ENCODE results near the gene OR5B17.
"Not testable (repeated sequence)": the region's sequence is repeated elsewhere in the genome, so short reads cannot be mapped to it uniquely, and the experiment has no call there.

OR5B17 gene

DNA sequence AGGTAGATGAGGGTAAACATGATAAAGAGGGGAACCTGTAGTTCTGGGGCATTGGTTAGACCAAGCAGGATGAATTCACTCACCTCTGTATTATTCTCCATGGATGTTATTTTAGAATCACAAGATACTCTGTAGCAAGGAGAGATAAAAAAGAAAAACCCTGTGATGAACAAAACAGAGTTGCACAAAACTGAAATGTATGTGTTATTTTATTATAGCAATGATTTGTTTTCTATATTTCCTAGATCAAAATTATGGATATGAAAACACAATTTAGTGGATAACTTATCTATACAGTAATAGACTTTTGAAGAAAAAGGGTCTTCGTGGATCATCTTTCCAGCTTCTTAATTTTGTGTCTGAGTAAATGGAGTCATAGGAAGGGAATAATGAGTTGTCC, at the start of gene OR5B17:
Gene OR5B17, minus strand, starts transcription at position 101 of the 400 bp plus-strand sequence. Its CDS starts 0 bp downstream, at position 101.
- Mint-ChIP-seq H3K27ac (no peak within 1 kb of the TSS), H3K9me3 (no peaks in the 10 kb centered on the region), H3K36me3 (no peaks in the 10 kb centered on the region), H3K4me3 (no peak within 1 kb of the TSS), H3K27me3 (no peaks in the 10 kb centered on the region), H3K4me1 (no peaks in the 10 kb centered on the region)
- no peak for DNase-seq
- CTCF ChIA-PET, result no interaction called here

DNA sequence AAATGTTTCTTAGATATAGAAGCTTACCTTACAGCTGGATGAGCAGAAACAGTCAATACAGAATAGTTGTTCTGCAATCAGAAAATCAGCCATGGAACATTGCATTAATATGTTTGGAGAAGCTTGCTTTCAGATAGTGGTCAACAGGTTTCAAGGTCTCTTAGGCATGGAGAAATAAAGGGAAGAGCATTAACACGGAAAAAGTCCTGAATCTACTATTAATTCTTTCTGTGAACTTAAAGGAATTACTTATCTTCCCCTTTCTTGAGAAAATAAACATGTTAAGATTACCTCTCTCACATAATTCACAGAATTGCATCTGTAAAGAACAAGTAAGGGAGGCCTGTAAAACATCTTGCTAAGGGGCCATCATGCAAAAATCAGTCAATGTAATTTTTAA, 47.9 kb upstream of the OR5B17 start, which contains the start of gene OR5B3:
Gene OR5B3, minus strand, starts transcription at position 101 of the 400 bp plus-strand sequence. CDS start 3,465 bp downstream, outside the sequence.
- DNase-seq, result no peak
- CTCF ChIA-PET, result no interaction called here
- no peaks in the 10 kb centered on the region for H3K27me3 Mint-ChIP-seq
- H3K9me3 Mint-ChIP-seq, result peaks cover 9% of the 10 kb centered on the region
- H3K27ac Mint-ChIP-seq, result no peak within 1 kb of the TSS
- no peaks in the 10 kb centered on the region for H3K4me1 Mint-ChIP-seq
- no peaks in the 10 kb centered on the region for H3K36me3 Mint-ChIP-seq
- H3K4me3 Mint-ChIP-seq, result no peak within 1 kb of the TSS

GRCh38 chr11:58399622-58400021, 40.8 kb upstream of the OR5B17 start:
- DNase-seq, H3K4me1 Mint-ChIP-seq, H3K36me3 Mint-ChIP-seq, H3K27ac Mint-ChIP-seq, H3K9me3 Mint-ChIP-seq, CTCF ChIA-PET, H3K27me3 Mint-ChIP-seq, H3K4me3 Mint-ChIP-seq: not testable (repeated sequence)

DNA sequence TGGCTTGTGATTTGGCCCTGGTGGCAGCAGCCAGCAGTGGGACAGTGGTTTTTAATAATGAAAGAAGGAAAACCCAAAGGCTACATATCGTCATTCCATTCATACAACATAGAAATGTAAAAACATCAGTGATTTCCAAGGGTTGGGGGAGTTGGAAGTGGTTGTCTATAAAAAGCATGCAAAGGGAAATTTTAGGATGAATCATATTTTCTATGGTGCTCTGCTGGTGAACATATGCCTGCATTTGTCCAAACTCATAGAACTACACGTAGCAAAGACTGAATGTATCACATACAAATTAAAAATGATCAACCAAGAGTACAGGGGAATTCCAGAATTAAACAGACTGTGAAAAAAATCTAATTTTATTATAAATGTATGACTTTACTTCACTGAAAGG, 36.7 kb upstream of the OR5B17 start:
- Mint-ChIP-seq H3K27me3 (no peaks in the 10 kb centered on the region), H3K36me3 (no peaks in the 10 kb centered on the region), H3K9me3 (no peaks in the 10 kb centered on the region), H3K4me1 (no peaks in the 10 kb centered on the region), H3K27ac (no peak overlapping the region), H3K4me3 (no peak overlapping the region)
- CTCF ChIA-PET, result no interaction called here
- DNase-seq, result no peak

GRCh38 chr11:58394195-58394594, 35.3 kb upstream of the OR5B17 start:
- no peaks in the 10 kb centered on the region for H3K4me1 Mint-ChIP-seq
- H3K9me3 Mint-ChIP-seq, result no peaks in the 10 kb centered on the region
- H3K27me3 Mint-ChIP-seq, result no peaks in the 10 kb centered on the region
- no peaks in the 10 kb centered on the region for H3K36me3 Mint-ChIP-seq
- no peak overlapping the region for H3K27ac Mint-ChIP-seq
- CTCF ChIA-PET, result no interaction called here
- no peak for DNase-seq
- H3K4me3 Mint-ChIP-seq, result no peak overlapping the region

- DNase-seq, result no peak
- CTCF ChIA-PET, result no interaction called here
- H3K4me1 Mint-ChIP-seq, result no peaks in the 10 kb centered on the region
- H3K4me3 Mint-ChIP-seq, result no peak overlapping the region
- no peaks in the 10 kb centered on the region for H3K36me3 Mint-ChIP-seq
- H3K27ac Mint-ChIP-seq, result no peak overlapping the region
- no peaks in the 10 kb centered on the region for H3K9me3 Mint-ChIP-seq
- H3K27me3 Mint-ChIP-seq, result no peaks in the 10 kb centered on the region
Measured at GRCh38 chr11:58392746-58393145, 33.9 kb upstream of the OR5B17 start.

GRCh38 chr11:58391879-58392278, 33.0 kb upstream of the OR5B17 start:
- Mint-ChIP-seq H3K27ac (no peak overlapping the region), H3K4me1 (no peaks in the 10 kb centered on the region), H3K4me3 (no peak overlapping the region), H3K27me3 (no peaks in the 10 kb centered on the region), H3K36me3 (no peaks in the 10 kb centered on the region), H3K9me3 (no peaks in the 10 kb centered on the region)
- no peak for DNase-seq
- CTCF ChIA-PET, result no interaction called here

DNA sequence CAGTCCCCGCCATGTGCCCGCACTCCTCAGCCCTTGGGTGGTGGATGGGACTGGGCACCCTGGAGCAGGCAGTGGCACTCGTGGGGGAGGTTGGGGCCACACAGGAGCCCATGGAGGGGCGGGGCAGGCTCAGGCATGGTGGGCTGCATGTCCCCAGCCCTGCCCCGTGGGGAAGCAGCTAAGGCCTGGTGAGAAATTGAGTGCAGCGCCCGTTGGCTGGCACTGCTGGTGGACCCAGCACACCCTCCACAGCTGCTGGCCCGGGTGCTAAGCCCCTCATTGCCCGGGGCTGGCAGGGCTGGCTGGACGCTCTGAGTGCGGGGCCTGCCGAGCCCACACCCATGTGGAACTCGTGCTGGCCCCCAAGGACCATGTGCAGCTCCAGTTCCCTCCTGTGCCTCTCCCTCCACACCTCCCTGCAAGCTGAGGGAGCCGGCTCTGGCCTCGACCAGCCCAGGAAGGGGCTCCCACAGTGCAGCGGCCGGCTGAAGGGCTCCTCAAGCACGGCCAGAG, 31.7 kb upstream of the OR5B17 start:
- CTCF ChIA-PET, result no interaction called here

GRCh38 chr11:58354727-58355126, 4.1 kb downstream of the OR5B17 start:
- CTCF ChIA-PET, result no interaction called here
- H3K4me3 Mint-ChIP-seq, result no peak overlapping the region
- H3K27me3 Mint-ChIP-seq, result no peaks in the 10 kb centered on the region
- H3K9me3 Mint-ChIP-seq, result no peaks in the 10 kb centered on the region
- DNase-seq, result no peak
- H3K36me3 Mint-ChIP-seq, result no peaks in the 10 kb centered on the region
- H3K4me1 Mint-ChIP-seq, result no peaks in the 10 kb centered on the region
- no peak overlapping the region for H3K27ac Mint-ChIP-seq

More for the DNA sequence above, 31.7 kb upstream of the OR5B17 start:
- no peaks in the 10 kb centered on the region for H3K4me1 Mint-ChIP-seq
- no peaks in the 10 kb centered on the region for H3K9me3 Mint-ChIP-seq
- H3K36me3 Mint-ChIP-seq, result no peaks in the 10 kb centered on the region
- no peak overlapping the region for H3K27ac Mint-ChIP-seq
- no peaks in the 10 kb centered on the region for H3K27me3 Mint-ChIP-seq
- DNase-seq, result no peak
- no peak overlapping the region for H3K4me3 Mint-ChIP-seq

GRCh38 chr11:58345204-58345603, 13.7 kb downstream of the OR5B17 start:
- no peak for DNase-seq
- Mint-ChIP-seq H3K9me3 (no peaks in the 10 kb centered on the region), H3K27ac (no peak overlapping the region), H3K36me3 (no peaks in the 10 kb centered on the region), H3K27me3 (no peaks in the 10 kb centered on the region), H3K4me1 (no peaks in the 10 kb centered on the region), H3K4me3 (no peak overlapping the region)
- CTCF ChIA-PET, result no interaction called here

- no peaks in the 10 kb centered on the region for H3K36me3 Mint-ChIP-seq
- no peaks in the 10 kb centered on the region for H3K4me1 Mint-ChIP-seq
- no peak overlapping the region for H3K4me3 Mint-ChIP-seq
- CTCF ChIA-PET, result no interaction called here
- H3K9me3 Mint-ChIP-seq, result peaks cover 2% of the 10 kb centered on the region
- no peak for DNase-seq
- no peak overlapping the region for H3K27ac Mint-ChIP-seq
- H3K27me3 Mint-ChIP-seq, result no peaks in the 10 kb centered on the region
Measured at GRCh38 chr11:58334708-58335107, 24.2 kb downstream of the OR5B17 start.

DNA sequence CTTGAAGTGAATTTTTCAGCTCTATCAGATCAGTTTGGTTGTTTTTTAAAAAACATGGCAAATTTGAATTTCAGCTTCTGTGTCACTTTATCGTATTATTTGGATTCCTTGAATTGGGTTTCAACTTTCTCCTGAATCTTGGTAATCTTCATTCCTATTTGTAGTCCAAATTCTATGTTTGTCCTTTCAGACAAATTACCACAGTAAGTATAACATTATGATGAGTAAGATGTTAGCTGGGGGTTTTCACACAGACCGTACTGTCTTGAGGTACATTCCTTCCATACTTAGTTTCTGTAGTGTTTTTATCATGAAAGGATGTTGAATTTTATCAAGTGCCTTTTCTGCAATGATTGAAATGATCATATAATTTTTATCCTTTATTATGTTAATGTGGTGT, 28.0 kb downstream of the OR5B17 start:
- no peak for DNase-seq
- H3K27me3 Mint-ChIP-seq, result peaks cover 4% of the 10 kb centered on the region
- H3K4me3 Mint-ChIP-seq, result no peak overlapping the region
- peaks cover 2% of the 10 kb centered on the region for H3K9me3 Mint-ChIP-seq
- CTCF ChIA-PET, result no interaction called here
- no peaks in the 10 kb centered on the region for H3K36me3 Mint-ChIP-seq
- H3K4me1 Mint-ChIP-seq, result no peaks in the 10 kb centered on the region
- H3K27ac Mint-ChIP-seq, result no peak overlapping the region

- Mint-ChIP-seq H3K4me3 (no peak overlapping the region), H3K27me3 (no peaks in the 10 kb centered on the region), H3K9me3 (no peaks in the 10 kb centered on the region), H3K4me1 (no peaks in the 10 kb centered on the region), H3K27ac (no peak overlapping the region), H3K36me3 (no peaks in the 10 kb centered on the region)
- no peak for DNase-seq
- CTCF ChIA-PET, result no interaction called here
Measured at GRCh38 chr11:58318532-58318931, 40.3 kb downstream of the OR5B17 start.

DNA sequence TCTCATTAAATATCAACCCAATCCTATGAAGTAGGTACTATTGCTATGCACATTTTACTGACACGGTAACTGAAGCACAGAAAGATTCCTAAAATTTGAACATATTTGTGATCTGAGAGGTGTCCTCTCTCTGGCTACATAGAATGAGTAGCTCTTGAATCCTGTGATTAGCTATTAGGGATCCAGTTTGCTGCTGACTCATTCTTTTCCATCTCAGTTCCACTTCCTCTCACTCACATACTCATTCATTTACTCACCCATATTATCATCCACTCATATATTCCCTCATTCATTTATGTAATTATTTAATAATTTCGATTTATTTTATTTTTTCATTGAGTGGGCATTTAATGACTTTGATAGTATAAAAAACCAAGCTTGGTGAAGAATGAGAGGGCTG, 42.7 kb downstream of the OR5B17 start:
- CTCF ChIA-PET, result no interaction called here
- DNase-seq, result no peak

More for the DNA sequence above, 42.7 kb downstream of the OR5B17 start:
- Mint-ChIP-seq H3K4me3 (no peak overlapping the region), H3K27ac (no peak overlapping the region), H3K9me3 (no peaks in the 10 kb centered on the region), H3K4me1 (no peaks in the 10 kb centered on the region), H3K27me3 (no peaks in the 10 kb centered on the region), H3K36me3 (no peaks in the 10 kb centered on the region)

Measured in activated naive CD4-positive, alpha-beta T cell treated with anti-CD3 and anti-CD28 coated beads, Interleukin-2, amount 10 ng/mL, durations not matched to agents 7 days and 5 days (primary cell).